Myocyte (in vitro differentiated cells): ENCODE measurements around the gene CCDC122. TPM values are rescaled to one million over a fixed set of nuclear protein-coding genes. Genes with fewer than 3 reads are reported as not detected.

Source experiments
- DNase-seq: peaks from one replicate; pipeline ENCODE4 v3.0.0-alpha.2; 2012; ENCODE audit warnings: low read depth
- total RNA-seq: library from RNA; depleted of rRNA; stranded (reverse); fragments of >200 nt; gene quantifications from 2 replicates; pipeline ENCODE4 v1.2.3, GENCODE V29; 2014

Gene CCDC122
- total RNA-seq, 1 donor from 2014 or later = 5.2 TPM

DNA sequence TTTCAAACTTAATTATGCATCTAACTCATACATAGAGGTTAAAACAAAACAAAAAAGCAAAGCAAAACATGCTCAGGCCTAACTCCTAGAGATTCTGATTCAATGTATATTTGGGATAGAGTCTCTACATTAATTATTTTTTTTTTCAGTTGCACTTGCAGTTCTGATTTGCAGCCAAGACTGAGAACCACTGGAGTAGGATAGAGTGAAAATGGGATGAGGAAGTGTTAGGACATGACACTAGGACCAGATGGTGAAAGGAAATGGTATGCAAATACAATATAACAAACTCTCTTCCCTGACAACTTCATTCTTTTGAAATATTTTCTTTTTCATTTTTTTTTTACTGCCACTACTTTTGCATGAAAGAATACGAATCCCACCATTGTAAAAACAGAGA lies 1.8 kb downstream of the CCDC122 start:
- no peak for DNase-seq

DNA sequence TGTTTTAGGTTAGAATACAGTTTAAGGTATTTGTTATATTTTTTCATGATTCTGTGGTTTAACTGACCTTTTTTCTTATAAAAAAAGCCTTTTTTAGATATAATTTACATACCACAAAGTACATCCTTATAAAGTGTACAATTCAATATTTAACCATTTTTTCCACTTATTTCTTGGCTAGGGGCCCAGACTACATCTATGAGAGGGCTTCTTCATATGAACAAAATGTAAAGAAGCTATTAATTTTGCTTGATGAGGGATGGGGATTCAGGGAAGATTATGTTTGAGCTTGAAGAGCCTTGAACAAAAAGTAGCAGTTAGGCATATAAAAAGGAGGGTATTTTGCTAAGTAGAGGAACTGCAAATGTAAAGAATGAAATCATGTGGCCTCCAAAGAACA lies 2.2 kb downstream of the CCDC122 start:
- no peak for DNase-seq

DNA sequence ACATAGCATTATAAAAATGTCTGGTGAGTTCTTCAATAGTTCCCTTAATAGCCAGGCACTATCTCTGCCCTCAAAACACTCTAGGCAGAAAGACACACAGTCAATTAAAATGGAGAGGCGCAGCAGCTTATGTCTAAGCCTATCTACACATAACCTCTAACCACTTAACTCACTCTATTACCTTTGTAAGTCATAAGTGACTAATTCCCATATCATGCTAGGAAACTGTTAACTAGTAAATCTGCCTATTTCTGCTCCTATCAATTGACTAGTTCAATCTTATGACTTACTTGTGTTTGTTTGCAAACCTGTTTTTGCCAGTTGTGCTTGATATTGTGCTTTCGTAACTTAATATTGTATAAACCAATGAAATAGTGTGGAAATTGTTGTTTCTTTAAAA lies 3.2 kb downstream of the CCDC122 start:
- DNase-seq = no peak

DNA sequence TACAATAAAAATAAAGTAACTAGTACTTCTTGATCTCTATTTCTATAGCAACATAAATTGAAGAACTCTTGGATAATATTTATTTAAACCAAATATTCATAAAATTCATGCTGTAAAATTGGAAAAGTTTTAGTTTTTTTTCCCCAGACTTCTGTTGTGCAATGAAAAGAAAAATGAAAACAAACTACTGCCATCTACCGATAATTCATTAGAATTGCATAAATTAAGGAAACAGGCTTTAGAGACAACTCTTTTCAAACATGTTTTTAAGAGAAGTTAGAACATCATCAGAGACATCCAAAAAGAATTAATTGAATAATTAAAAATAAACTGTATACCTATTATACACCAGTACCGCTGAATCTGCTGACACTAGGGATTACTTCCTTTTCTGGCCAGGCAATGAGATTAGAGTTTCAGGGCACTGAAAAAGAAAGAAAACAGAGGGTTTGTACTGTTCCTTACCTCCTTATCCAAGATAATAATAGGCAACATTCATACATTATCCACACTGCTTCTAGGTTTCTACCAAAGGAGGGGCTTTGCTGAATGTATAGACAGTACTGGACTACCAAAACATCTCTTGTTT lies 4.9 kb downstream of the CCDC122 start:
- DNase-seq = peak; percentile 44

DNA sequence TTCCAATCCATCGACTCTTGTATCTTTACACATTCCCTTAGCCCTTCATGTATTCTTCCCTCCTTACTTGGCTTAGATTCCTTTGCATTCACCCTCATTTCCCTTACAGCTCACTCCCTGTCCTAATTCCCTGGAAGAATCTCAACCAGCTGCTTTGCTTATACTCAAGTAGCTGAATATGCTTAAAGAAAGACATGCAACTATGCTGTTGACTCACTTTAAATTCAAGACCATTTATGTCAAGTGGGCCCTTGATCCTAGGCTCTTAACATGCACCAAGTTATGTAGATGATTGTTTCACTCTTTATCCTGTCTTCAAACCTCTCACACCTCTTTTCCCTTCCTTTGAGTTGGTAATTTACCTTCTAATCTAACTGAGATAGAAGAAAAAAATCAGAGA lies 7.4 kb downstream of the CCDC122 start:
- no peak for DNase-seq

DNA sequence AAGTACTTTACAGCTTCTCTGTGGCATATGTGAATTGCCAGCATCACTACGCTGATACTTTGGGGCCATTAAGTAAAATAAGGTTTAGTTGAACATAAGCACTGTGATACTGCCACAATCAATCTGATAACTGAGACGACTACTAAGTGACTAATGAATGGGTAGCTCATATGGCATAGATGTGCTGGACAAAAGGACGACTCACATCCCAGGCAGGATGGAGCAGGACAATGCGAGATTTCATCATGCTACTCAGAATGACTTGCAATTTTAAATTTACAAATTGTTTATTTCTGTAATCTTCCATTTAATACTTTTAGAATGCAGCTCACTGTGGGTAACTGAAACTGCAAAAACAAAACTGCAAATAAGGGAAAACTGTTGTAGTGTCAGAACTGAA lies 13.6 kb downstream of the CCDC122 start:
- DNase-seq = peak; percentile 31

DNA sequence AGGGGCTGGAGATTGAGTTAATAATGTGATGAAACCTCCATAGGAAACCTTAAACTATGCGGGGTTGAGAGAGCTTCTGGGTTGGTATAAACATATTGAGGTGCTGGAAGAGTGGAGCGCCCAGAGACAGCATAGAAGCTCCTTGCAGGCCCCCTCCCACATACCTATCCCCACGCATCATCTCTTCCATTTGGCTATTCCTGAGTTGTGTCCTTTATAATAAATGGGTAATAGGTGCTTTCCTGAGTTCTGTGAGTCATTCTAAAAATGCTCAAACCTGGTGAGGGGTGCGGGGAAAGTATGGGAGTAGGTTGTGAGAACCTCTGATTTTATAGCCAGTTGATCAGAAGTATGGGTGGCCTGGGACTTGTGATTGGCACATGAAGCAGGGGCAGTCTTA lies 14.6 kb downstream of the CCDC122 start:
- DNase-seq = no peak

DNA sequence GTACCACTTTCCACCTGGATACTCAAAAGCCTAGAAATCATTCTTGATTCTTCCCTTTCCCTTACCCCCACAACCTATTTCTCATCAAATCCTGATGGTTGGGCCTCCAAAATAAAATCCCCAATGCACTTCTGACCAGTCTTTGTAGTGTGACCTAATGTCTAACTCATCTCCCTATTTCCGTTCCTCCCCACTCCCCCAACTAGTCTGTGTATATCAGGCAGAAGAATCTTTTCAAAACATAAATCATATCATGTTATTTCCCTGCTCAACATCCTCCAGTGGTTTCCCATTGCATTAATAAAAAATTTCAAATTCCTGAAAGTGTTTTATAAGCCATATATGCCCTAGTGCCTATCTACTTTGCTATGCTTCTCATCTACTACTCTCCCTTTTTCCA lies 17.7 kb downstream of the CCDC122 start:
- DNase-seq = no peak

DNA sequence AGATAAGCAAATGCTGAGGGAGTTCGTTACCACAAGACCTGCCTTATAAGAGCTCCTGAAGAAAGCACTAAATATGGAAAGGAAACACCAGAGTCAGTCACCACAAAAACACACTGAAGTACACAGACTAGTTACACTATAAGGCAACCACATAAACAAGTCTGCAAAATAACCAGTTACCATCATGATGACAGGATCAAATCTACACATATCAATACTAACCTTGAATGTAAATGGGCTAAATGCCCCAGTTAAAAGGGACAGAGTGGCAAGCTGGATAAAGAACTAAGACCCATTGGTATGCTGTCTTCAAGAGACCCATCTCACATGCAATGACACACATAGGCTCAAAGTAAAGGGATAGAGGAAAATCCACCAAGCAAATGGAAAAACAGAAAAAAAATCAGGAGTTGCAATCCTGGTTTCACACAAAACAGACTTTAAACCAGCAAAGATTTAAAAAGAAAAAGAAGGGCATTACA lies 26.6 kb downstream of the CCDC122 start:
- no peak for DNase-seq

DNA sequence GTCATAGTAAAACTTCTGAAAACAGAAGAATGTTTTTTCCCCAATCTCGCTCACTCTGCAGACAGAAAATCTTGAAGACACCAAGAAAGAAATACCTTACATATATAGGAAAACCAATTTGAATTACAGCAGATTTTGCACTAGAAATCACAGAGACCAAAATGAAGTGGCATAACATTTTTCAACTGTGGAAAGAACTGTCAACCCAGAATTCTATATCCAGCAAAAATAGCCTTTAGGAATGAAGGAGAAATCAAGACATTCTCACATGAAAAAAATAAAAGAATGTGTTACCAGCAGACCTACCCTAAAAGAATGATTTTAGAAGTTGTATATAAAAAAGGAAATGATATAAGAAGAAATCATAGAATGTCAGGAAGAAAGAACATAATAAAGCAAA lies 28.7 kb downstream of the CCDC122 start:
- DNase-seq = peak; percentile 21

DNA sequence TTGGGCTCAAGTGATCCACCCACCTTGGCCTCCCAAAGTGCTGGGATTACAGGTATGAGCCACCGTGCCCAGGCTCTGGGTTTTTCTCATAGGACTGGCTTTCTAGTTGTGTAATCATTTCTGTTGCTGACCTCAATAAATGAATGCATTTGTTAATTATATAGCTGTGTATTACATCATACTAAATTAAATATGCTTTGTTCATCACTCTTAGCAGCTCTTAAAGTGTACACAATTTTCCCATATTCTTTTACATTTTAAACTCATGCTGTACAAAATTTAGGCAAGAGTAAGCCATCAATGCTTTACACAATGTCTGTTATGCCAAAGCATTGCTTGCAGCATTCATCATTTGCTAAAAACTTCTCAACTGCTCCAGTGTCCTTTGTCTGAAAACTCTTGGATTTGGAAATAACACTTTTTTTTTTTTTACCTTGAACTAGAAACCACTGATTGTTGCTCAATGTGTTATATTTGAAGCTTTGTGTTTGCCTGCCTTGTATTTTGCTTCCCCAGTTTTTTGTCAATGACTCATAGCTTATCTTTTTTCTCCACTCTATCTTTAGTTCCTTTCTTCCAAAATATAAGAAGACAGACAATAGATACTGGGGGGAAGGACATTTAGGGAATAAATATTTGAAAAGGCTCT lies 31.4 kb downstream of the CCDC122 start:
- peak; percentile 39 for DNase-seq

DNA sequence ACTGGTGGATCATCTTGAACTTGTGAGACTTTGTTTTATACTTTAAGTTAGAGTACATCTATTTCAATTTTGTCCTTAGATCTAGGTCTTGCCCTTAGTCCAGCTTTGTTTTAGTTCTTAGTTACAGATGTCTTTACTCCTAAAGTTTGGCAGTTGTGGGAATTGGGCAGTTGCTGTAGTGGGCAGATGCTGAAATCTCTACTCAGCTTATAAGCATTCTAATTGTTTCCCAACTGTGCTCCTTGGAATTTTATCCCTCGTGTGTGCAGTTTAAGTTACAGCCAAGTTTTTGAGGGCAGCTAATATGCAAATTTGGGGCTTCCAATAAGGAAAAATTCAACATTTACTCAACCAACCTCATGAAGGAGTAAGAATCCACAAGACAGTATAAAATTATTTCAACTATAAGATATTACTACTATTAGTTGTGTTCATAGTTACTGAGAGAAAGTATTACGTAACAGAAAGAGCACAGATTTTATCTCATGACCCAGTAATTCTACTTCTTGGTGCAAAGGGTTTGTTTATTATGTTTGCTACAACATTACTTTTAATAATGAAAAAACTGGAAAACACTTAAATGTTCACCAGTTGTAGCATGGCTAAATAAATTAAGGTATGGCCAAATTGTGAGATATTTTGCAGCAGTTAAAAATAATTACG lies 32.9 kb downstream of the CCDC122 start:
- peak; percentile 67 for DNase-seq

DNA sequence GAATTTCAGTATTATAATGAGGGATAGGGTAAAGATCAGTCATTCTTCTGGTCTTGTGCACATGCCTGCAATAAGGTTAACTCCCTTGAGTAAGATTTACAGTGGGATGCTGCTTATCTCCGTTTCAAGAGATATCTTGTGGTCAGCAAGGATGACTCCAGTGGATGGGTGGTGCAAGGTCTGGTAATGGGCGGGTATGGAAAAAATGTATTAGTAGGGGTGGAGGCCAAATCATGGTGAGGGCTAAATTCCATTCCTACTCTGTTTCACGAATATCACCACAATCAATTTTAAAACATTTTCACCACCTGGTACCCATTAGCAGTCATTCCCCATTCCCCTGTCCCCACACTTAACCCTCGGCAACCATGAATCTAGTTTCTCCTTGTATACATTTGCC lies 40.6 kb downstream of the CCDC122 start:
- peak; percentile 33 for DNase-seq

DNA sequence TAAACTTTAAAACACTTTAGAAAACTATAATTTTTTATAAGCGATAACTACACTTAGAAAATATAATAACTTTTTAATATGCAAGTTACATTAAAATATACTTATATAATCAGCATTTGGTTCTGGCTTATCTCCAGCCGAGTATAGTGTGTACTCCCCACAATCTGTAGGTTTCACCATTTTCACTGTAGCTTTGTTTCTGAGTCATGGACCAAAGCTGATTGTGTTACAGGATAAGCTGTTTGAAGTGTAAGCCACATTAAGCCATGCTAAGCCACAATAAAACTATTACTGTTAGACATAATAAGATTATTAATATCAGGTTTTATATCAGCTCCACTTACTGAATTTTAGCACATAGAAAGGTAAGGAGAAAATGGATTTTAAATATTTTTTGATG lies 43.8 kb downstream of the CCDC122 start:
- peak; percentile 58 for DNase-seq

DNA sequence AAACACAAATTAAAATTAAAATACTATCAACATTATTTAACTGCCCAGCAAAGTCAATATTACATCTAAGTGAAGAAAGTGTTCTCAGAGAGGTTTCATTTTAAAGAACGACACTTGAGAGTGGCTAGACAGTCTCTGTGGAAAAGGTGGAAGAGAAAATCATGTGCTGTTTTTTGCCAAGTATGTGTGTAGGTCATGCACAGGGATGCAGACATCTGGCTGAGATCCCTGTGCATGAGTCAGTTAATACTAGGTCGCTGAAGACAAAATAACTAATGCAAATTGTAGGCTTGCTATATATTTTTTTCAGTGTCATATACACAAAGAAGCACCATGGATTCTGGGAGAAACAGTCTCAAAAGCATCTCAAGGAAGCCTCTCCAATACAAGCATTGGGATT lies 48.5 kb downstream of the CCDC122 start:
- DNase-seq = no peak

DNA sequence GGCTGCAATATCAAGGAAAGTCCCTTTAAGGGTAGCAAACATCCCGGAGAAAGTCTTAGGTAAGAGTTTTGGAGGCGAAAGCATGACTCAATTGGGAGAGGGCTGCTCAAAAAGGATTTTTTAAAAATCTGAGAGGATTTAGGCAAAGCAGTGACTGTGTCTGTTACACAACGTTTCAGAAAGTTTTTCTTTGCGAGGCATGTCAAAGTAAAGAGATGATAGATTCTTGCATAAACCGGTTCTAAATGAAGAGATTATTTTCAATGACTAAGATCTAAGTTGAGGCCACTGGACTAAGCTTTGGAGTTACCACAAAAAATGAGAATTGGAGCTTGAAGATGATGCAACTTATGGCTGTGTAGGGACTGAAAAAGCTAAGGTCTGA lies 49.1 kb downstream of the CCDC122 start:
- peak; percentile 53 for DNase-seq

DNA sequence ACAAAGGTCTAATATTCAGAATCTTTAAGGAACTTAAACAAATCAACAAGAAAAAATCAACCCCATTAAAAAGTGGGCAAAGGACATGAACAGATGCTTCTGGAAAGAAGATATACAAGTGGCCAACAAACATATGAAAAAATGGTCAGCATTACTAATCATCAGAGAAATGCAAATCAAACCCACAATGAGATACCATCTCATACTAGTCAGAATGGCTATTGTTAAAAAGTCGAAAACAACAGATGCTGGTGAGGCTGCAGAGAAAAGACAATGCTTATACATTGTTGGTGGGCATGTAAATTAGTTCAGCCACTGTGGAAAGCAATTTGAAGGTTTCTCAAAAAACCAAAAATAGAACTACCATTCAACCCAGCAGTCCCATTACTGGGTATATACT lies 54.9 kb downstream of the CCDC122 start:
- DNase-seq = peak; percentile 67

DNA sequence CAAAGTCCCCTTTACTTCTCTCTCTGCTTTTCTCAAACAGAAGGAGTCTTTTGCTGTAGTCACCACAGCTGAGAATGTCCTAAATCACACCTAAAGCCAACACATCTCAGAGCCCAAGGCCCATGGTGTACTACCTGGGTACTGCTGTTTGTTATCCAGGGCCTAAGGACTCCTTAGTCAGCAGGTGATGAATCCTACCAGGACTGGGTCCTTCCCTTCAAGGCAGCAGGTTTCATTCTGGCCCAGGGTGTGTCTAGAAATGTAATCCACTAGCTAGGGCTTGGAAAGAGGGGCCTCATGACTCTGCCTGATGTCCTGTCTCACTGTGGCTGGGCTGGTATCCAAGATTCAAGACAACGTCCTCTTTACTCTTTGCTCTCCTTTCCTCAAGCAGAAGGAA lies 56.6 kb downstream of the CCDC122 start:
- DNase-seq = no peak

DNA sequence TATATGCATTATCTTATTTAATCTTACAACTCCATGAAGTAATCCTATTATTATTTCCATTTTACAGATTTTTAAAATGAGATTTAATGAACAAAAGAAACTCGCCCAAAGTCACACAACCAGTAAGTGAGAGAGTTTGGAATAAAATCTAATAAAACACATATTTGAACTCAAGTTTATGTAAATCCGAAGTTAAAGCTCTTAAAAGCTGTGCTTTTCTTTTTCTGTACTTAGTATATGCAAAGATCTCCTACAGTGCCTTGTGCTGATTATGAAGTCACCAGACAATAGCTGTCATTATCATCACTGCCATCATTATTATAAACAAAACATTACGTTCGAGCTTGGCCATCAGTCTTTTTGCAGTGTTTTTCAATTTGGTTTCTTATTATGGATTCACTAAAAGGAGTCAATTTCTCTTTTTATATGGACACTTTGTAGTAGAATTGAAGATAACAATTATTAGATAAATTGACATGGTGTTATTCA lies 63.1 kb downstream of the CCDC122 start:
- DNase-seq = no peak

DNA sequence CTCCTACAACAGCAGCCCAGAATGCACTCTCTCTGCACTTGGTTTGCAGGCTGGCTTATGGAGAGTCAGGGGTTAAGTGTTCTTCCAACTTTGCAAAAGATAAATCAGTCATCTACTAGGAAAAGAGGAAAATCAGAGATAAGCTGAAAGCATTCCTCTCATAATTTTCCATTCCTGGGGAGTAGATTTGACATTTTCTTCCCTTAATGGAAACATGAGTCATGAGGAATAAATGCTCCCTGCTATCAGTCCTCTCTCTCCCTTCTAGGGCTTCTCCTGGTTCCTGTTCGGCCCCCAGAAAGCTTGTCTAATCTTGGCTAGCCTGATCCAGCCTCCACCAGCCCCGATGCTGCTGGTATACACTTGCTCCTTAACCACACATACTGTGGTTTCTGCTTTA lies 64.3 kb downstream of the CCDC122 start:
- peak; percentile 63 for DNase-seq

DNA sequence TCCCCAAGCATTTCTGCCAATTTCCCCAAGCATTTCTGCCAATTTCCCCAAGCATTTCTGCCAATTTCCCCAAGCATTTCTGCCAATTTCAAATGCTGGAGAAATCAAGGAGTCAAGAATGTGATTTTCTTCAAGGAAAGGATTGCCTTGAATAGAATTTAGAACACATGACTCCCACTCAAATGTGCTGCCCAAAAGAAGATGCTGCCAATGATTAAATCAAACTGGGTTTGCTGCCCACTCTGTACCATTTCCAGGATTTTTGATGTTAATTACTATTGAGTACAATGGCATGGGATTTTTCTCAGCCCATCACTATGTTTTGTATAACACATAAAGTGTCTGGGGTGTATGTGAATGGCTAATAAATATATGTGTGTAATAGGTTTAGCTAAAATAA lies 70.9 kb downstream of the CCDC122 start:
- no peak for DNase-seq

DNA sequence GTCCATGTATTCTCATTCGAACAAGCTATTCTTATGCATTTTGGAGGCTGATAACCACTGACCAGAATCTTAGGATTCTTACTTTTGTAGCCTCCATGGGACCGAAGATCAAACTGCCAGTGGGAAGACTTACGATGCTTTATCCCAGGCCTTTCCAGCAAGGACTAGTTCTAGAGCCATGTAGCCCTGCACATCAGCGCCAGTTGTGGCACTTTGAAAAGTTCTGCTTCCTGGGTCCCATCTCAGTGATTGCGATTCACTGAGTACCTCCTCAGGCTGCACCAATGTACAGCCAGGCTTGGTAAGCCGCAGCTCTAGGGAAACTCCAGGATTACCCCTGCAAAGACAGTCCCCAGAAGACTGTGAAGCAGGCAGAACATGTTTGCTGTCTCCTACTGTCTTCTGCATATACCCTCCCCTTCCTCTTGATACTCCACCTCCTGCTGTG lies 73.8 kb downstream of the CCDC122 start:
- no peak for DNase-seq

DNA sequence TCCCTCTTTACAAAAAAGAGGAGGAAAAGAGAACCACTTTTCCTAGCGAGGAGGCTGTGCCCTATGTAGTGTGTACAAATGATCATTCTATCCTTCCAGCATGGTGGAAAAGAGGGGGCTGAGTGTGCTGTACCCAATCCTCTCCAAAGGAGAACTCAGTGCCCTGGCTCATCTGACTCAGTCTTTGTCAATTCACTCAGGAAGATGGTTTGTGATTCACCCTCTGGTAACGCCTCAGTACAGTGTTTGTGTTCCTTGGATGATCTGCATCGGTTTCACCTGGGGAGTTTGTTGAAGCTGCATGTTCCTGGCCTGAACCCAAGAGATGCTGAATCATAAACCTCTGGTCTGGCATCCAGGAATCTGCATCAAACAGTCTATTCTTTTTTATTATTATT lies 74.5 kb downstream of the CCDC122 start:
- peak; percentile 56 for DNase-seq
